HG03095 (cell line): ENCODE measurements around the gene KCTD14.

ENCODE experiments used
- ATAC-seq: cut with Tn5 transposase; IDR thresholded peaks from one replicate; pipeline ENCODE4 v1.9.1; 2021; ENCODE audit warnings: moderate library complexity; ENCODE audit not compliant: unreplicated experiment

The KCTD14 gene

GRCh38 chr11:77966338-77966737 lies 56.7 kb downstream of the KCTD14 start:
- ATAC-seq: no peak
